H1 (cell line): ENCODE results near the gene KRT7. TPM values are rescaled to one million over a fixed set of nuclear protein-coding genes. Genes with fewer than 3 reads are reported as not detected.
"Not testable (repeated sequence)": the region's sequence is repeated elsewhere in the genome, so short reads cannot be mapped to it uniquely, and the experiment has no call there.

ENCODE experiments used
- CTCF ChIA-PET: fragments of 300-600 bp; sonication (Branson Sonifier 250); formaldehyde crosslinking; loops from one replicate; lab custom pipeline; 2021; ENCODE audit not compliant: partially characterized antibody; lab: Charles Lee
- POLR2A ChIA-PET: fragments of 300-600 bp; sonication (Branson Sonifier 250); formaldehyde crosslinking; loops from one replicate; lab custom pipeline; 2021; ENCODE audit warnings: inconsistent platforms; ENCODE audit not compliant: partially characterized antibody; lab: Charles Lee
- DNase-seq, 2 experiments: peaks; one replicate each; pipeline versions ENCODE4 v3.0.0 to v3.0.0-alpha.2; 2010 to 2022; ENCODE audit warnings: low spot score in 2 of 2, low read depth in 1 of 2, mixed read lengths in 1 of 2
- FAIRE-seq: peaks from 2 replicates; lab custom pipeline; 2011; peaks lifted over from hg19 to GRCh38; lab: Jason Lieb, UNC
- H2AFZ ChIP-seq: 2 replicates; pipeline ENCODE4 v1.8.1; 2012; ENCODE audit warnings: low read length, inconsistent platforms
- H2AK5ac ChIP-seq: 2 replicates; pipeline ENCODE4 v1.6.1; 2013; ENCODE audit warnings: low read depth, low read length
- H2BK120ac ChIP-seq: replicated peaks from 2 replicates; pipeline ENCODE3; 2013; ENCODE audit warnings: low read depth, low read length, inconsistent platforms
- H2BK12ac ChIP-seq: 2 replicates; pipeline ENCODE4 v1.6.1; 2013; ENCODE audit warnings: low read depth, low read length
- H2BK15ac ChIP-seq: 2 replicates; pipeline ENCODE4 v1.6.1; 2013; ENCODE audit warnings: low read length
- H2BK20ac ChIP-seq: 2 replicates; pipeline ENCODE4 v1.6.1; 2013; ENCODE audit warnings: low read length
- H2BK5ac ChIP-seq: 2 replicates; pipeline ENCODE4 v1.6.1; 2013; ENCODE audit warnings: low read depth, low read length
- H3K14ac ChIP-seq: 2 replicates; pipeline ENCODE4 v1.6.1; 2013; ENCODE audit warnings: inconsistent platforms; ENCODE audit not compliant: insufficient read length
- H3K18ac ChIP-seq: 2 replicates; pipeline ENCODE4 v1.6.1; 2013; ENCODE audit warnings: low read length; ENCODE audit errors: extremely low read depth
- H3K23ac ChIP-seq: 2 replicates; pipeline ENCODE4 v1.6.1; 2013; ENCODE audit warnings: inconsistent platforms; ENCODE audit not compliant: insufficient read length
- H3K23me2 ChIP-seq: 2 replicates; pipeline ENCODE4 v1.6.1; 2013; ENCODE audit warnings: low read depth, low read length
- H3K27ac ChIP-seq: 2 replicates; pipeline ENCODE4 v1.6.1; 2011; ENCODE audit warnings: low read depth, low read length, inconsistent platforms
- H3K27me3 ChIP-seq, 4 experiments: replicated peaks in 1 of 4; 1 replicate in 1 of 4; 2 replicates in 3 of 4; pipeline versions ENCODE4 v1.6.1 to v1.8.1; 2011 to 2013; ENCODE audit warnings: low read length in 3 of 4, mild to moderate bottlenecking in 3 of 4, inconsistent platforms in 2 of 4, mixed read lengths in 2 of 4, moderate library complexity in 1 of 4; ENCODE audit not compliant: control insufficient read depth in 3 of 4, insufficient read depth in 3 of 4; ENCODE audit errors: extremely low read depth in 1 of 4
- H3K36me3 ChIP-seq, 4 experiments: 2 replicates each; pipeline versions ENCODE4 v1.6.1 to v1.8.1; 2011 to 2013; ENCODE audit warnings: mild to moderate bottlenecking in 4 of 4, low read length in 3 of 4, moderate library complexity in 2 of 4, control low read depth in 1 of 4, inconsistent platforms in 1 of 4; ENCODE audit not compliant: insufficient read depth in 4 of 4, control insufficient read depth in 2 of 4
- H3K4ac ChIP-seq: replicated peaks from 2 replicates; pipeline ENCODE3; 2013; ENCODE audit warnings: low read length, low read depth, mixed read lengths, inconsistent platforms; ENCODE audit not compliant: insufficient read length
- H3K4me1 ChIP-seq, 4 experiments: replicated peaks in 1 of 4; 1 replicate in 1 of 4; 2 replicates in 3 of 4; pipeline versions ENCODE4 v1.6.1 to v1.8.1; 2011 to 2013; ENCODE audit warnings: low read length in 3 of 4, inconsistent platforms in 2 of 4, mixed read lengths in 1 of 4; ENCODE audit not compliant: insufficient read depth in 4 of 4, control insufficient read depth in 3 of 4
- H3K4me2 ChIP-seq, 2 experiments: 2 replicates each; pipeline versions ENCODE4 v1.6.1 to v1.8.1; 2011 to 2013; ENCODE audit warnings: low read depth in 2 of 2, low read length in 2 of 2, control low read depth in 1 of 2, inconsistent platforms in 1 of 2, mild to moderate bottlenecking in 1 of 2; ENCODE audit not compliant: insufficient read depth in 1 of 2
- H3K4me3 ChIP-seq, 4 experiments: fragments of 200-600, 300-600 bp in 1 of 4; sonication (generic), shearing (Covaris generic), sonication (Bioruptor Twin) in 1 of 4; 2 replicates each; pipeline versions ENCODE4 v1.5.1 to v1.8.1; 2011 to 2016; ENCODE audit warnings: low read length in 4 of 4, low read depth in 3 of 4, control low read depth in 2 of 4, inconsistent platforms in 2 of 4, mild to moderate bottlenecking in 2 of 4, mixed read lengths in 1 of 4, moderate library complexity in 1 of 4; ENCODE audit not compliant: insufficient read depth in 2 of 4; ENCODE audit errors: extremely low read depth in 1 of 4
- H3K56ac ChIP-seq: replicated peaks from 2 replicates; pipeline ENCODE3; 2013; ENCODE audit warnings: low read depth, mild to moderate bottlenecking, mixed read lengths, low read length, inconsistent platforms; ENCODE audit not compliant: insufficient read length
- H3K79me1 ChIP-seq: 2 replicates; pipeline ENCODE4 v1.6.1; 2013; ENCODE audit warnings: low read depth, low read length, control low read depth
- H3K79me2 ChIP-seq, 2 experiments: 2 replicates each; pipeline versions ENCODE4 v1.6.1 to v1.8.1; 2012 to 2013; ENCODE audit warnings: low read length in 2 of 2, mild to moderate bottlenecking in 2 of 2, inconsistent platforms in 1 of 2; ENCODE audit not compliant: insufficient read depth in 2 of 2, control insufficient read depth in 1 of 2
- H3K9ac ChIP-seq, 4 experiments: replicated peaks in 1 of 4; 1 replicate in 1 of 4; 2 replicates in 3 of 4; pipeline versions ENCODE4 v1.6.1 to v1.8.1; 2011 to 2013; ENCODE audit warnings: low read depth in 3 of 4, low read length in 3 of 4, control low read depth in 2 of 4, mild to moderate bottlenecking in 2 of 4, moderate library complexity in 2 of 4, inconsistent platforms in 1 of 4; ENCODE audit errors: extremely low read depth in 1 of 4
- H3K9me3 ChIP-seq, 2 experiments: 2 replicates each; pipeline versions ENCODE4 v1.6.1 to v1.8.1; 2012 to 2013; ENCODE audit warnings: mild to moderate bottlenecking in 2 of 2, moderate library complexity in 2 of 2, control low read depth in 1 of 2, inconsistent platforms in 1 of 2, low read depth in 1 of 2, low read length in 1 of 2, mixed read lengths in 1 of 2; ENCODE audit not compliant: insufficient read depth in 2 of 2
- H4K20me1 ChIP-seq, 2 experiments: replicated peaks in 1 of 2; 2 replicates each; pipeline versions ENCODE3 to v1.8.1; 2011 to 2013; ENCODE audit warnings: inconsistent platforms in 2 of 2, low read length in 2 of 2, mild to moderate bottlenecking in 1 of 2; ENCODE audit not compliant: insufficient read depth in 2 of 2, control insufficient read depth in 1 of 2
- H4K5ac ChIP-seq: 2 replicates; pipeline ENCODE4 v1.6.1; 2013; ENCODE audit warnings: low read length, low read depth, mixed read lengths, inconsistent platforms; ENCODE audit not compliant: insufficient read length
- H4K8ac ChIP-seq: 2 replicates; pipeline ENCODE4 v1.8.0; 2013; ENCODE audit warnings: mild to moderate bottlenecking, moderate library complexity, low read length, inconsistent platforms; ENCODE audit not compliant: insufficient read depth; ENCODE audit errors: extremely low read depth
- H4K91ac ChIP-seq: replicated peaks from 2 replicates; pipeline ENCODE3; 2013; ENCODE audit warnings: low read length, mixed read lengths, inconsistent platforms; ENCODE audit not compliant: insufficient read length
- CEBPB ChIP-seq: IDR thresholded peaks from 2 replicates; pipeline ENCODE4 v1.6.1; 2012; ENCODE audit warnings: low read depth, low read length
- FOSL1 ChIP-seq: IDR thresholded peaks from 2 replicates; pipeline ENCODE4 v1.6.1; 2011; ENCODE audit warnings: mild to moderate bottlenecking, low read depth, low read length, moderate library complexity; ENCODE audit not compliant: insufficient read depth
- MAFK ChIP-seq: IDR thresholded peaks from 2 replicates; pipeline ENCODE4 v1.6.1; 2012; ENCODE audit warnings: low read depth, mild to moderate bottlenecking, improper control_type of control experiment, low read length
- POLR2A ChIP-seq, 2 experiments: IDR thresholded peaks; 1 replicate in 1 of 2; 2 replicates in 1 of 2; pipeline ENCODE4 v1.6.1; 2011; ENCODE audit warnings: low read depth in 2 of 2, low read length in 2 of 2, mild to moderate bottlenecking in 2 of 2; ENCODE audit errors: control extremely low read depth in 1 of 2
- TEAD4 ChIP-seq: IDR thresholded peaks from 2 replicates; pipeline ENCODE4 v1.6.1; 2012; ENCODE audit warnings: low read depth, low read length, inconsistent platforms, mixed read lengths
- WGBS, 2 experiments: shearing (Covaris generic) in 1 of 2; methylation state at CpG; one replicate each; pipeline versions ENCODE4 v1.1.6 to v1.1.7; 2013 to 2015; ENCODE audit warnings: low lambda C conversion rate in 2 of 2, mixed read lengths in 2 of 2, inconsistent platforms in 1 of 2, low coverage in 1 of 2, missing lambda C conversion rate in 1 of 2; ENCODE audit not compliant: insufficient replicate concordance in 2 of 2, insufficient coverage in 1 of 2, insufficient read length in 1 of 2; ENCODE audit errors: extremely low coverage in 1 of 2, missing lambda C conversion rate in 1 of 2; 5-methylcytosine and 5-hydroxymethylcytosine counted together
- polyA plus RNA-seq, 7 experiments: library from polyadenylated mRNA; depleted of rRNA in 3 of 7; stranded (reverse) in 5 of 7; unstranded in 2 of 7; fragments of >200 nt in 5 of 7; fragments of 200-250 nt in 2 of 7; gene quantifications; 1 replicate in 5 of 7; 2 replicates in 1 of 7; 4 replicates in 1 of 7; pipeline versions ENCODE4 v1.2.1 to v1.2.3, GENCODE V29; 2011 to 2013; ENCODE audit warnings: missing spikeins in 2 of 7, mixed read lengths in 2 of 7
- total RNA-seq: library from RNA; stranded (reverse); fragmentation: NEBNext Ultra II Directional; extraction: Animal tissue kit (Norgen Biotek cat#: 25700); gene quantifications from 2 replicates; pipeline ENCODE4 v1.2.1, GENCODE V29; 2021

Gene KRT7
- total and polyA plus RNA-seq, 2 of the 8 experiments (the other 6 are each of a cell fraction or from before 2014, with no cell fraction given) = 13.2 to 19.0 TPM

- TF ChIP-seq CEBPB (no peak), TEAD4 (no peak), POLR2A (IDR thresholded peaks at IDR 0.05; ENCODE audit: control extremely low read depth in 1 of 2, low read depth in 2 of 2, low read length in 2 of 2) (no peak), FOSL1 (no peak), MAFK (no peak)
Measured at GRCh38 chr12:52239767-52240166, 6.7 kb downstream of the KRT7 start (continued).

- H3K79me1 ChIP-seq, H2BK120ac ChIP-seq, H2BK12ac ChIP-seq, H3K18ac ChIP-seq, H2BK15ac ChIP-seq, H3K36me3 ChIP-seq, H3K4me3 ChIP-seq, H3K4ac ChIP-seq, H3K9ac ChIP-seq, H2AFZ ChIP-seq, H3K56ac ChIP-seq, H3K9me3 ChIP-seq, H3K79me2 ChIP-seq, H3K27me3 ChIP-seq, H4K8ac ChIP-seq, H4K91ac ChIP-seq, H4K5ac ChIP-seq, H4K20me1 ChIP-seq, H3K23me2 ChIP-seq, H3K14ac ChIP-seq, H3K4me2 ChIP-seq, DNase-seq, H2BK20ac ChIP-seq, H3K23ac ChIP-seq, H2BK5ac ChIP-seq, H2AK5ac ChIP-seq, FAIRE-seq, H3K27ac ChIP-seq: not testable (repeated sequence)
- ChIA-PET CTCF (interaction anchor here (0.8 to 17.6 kb wide), 7 partner anchors 12 to 92 kb away, joined by 3 to 151 read pairs (median 3); no protein-coding TSS in a partner anchor), POLR2A (interaction anchor here (1.9 kb wide), 1 partner anchor 11 kb away, joined by 7 read pairs; no protein-coding TSS in a partner anchor)
- 83% methylated on average over 6 of the region's 6 CpGs; no CpG with 5 or more reads in 1 of the 2 experiments for WGBS, 2 experiments
- peaks cover 6 to 19% (median 15%) of the 10 kb centered on the region in 4 experiments for H3K4me1 ChIP-seq
Measured at GRCh38 chr12:52240247-52240646, 7.2 kb downstream of the KRT7 start.
